NCI-H2227 treated with DMSO at 0.1 percent for 48 hours (cell line): ENCODE results near the gene LRRC42.

Experiments used
- DNase-seq: peaks from one replicate; lab custom pipeline; 2025; lab: John Stamatoyannopoulos, UW

Gene LRRC42

GRCh38 chr1:54004481-54005049, 58.4 kb downstream of the LRRC42 start:
- DNase-seq: no peak

- DNase-seq: no peak
Measured at GRCh38 chr1:54006508-54006907, 60.4 kb downstream of the LRRC42 start.

GRCh38 chr1:54007613-54008012, 61.5 kb downstream of the LRRC42 start:
- no peak for DNase-seq

DNA sequence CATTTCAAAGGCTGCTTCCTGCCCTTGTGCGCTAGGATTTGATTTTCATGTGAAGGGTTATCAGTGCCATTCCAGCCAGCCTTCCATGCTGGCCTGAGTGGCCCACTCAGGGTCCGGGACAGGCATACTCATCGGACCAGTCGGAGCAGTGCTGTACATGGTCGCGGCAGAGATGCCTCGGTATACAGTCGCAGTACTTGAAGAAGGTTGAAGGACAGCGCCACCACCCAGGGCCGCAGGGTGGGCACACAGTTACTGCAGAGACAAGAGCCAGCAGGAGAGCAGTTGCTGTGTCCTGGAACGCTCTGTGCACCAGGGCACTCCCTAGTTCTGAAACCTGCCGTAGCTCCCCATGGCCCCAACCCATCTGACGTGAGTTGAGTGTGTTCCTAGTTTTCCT, 62.7 kb downstream of the LRRC42 start:
- no peak for DNase-seq

DNA sequence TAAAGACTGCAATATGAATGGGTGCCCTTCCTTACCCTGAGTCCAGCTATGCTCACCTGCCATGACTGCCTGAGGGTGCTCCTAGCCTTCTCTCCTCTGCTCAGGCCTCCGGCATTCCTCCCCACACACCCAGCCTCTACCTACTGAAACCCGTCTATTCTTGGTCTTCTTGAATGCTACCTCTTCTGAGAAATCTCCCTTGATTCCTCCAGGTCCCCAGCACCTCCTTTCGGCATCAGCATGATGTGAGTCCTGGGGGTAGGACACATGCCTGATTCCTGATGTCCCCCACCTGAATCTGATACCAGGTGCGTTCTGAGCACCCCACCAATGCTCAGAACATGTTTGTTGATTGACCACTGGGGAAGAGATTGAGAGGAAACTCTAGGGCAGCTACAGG, 63.3 kb downstream of the LRRC42 start:
- DNase-seq: no peak

- DNase-seq: no peak
Measured at GRCh38 chr1:54010415-54011117, 64.4 kb downstream of the LRRC42 start.

GRCh38 chr1:54011316-54012007, 65.3 kb downstream of the LRRC42 start:
- DNase-seq: no peak

GRCh38 chr1:54012008-54012325, 65.8 kb downstream of the LRRC42 start:
- no peak for DNase-seq

- DNase-seq: no peak
Measured at GRCh38 chr1:54012863-54013262, 66.7 kb downstream of the LRRC42 start.

DNA sequence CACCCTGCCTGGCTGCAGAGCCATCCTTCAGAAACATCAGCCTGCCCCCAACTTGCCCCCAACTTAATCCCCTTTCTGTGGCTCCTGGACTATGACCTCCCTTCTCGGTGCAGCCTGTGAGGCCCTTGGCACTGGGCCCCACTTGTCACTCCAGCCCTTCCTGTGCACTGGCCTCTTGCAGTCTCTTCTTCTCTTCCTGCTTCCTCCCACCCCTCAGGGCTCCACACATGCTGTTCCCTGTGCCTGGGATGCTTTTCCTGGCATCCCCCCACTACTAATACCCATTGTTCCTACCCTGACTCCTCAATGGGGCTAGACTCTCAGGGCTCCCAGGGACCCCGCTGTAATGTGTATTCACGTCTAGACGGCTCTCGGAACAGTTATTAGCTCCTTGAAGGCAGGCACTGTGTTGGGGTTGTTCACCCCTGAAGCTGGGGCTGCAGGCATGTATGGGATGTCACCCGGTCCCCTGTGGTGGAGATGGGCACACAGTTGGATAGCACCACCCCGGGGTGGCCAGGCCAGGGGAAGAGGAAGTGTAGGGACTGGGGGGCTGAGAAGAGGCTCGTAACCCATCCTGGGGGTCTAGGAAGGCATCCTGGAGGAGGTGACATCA, 67.4 kb downstream of the LRRC42 start:
- no peak for DNase-seq

- DNase-seq: no peak
Measured at GRCh38 chr1:54014009-54014629, 68.0 kb downstream of the LRRC42 start.

DNA sequence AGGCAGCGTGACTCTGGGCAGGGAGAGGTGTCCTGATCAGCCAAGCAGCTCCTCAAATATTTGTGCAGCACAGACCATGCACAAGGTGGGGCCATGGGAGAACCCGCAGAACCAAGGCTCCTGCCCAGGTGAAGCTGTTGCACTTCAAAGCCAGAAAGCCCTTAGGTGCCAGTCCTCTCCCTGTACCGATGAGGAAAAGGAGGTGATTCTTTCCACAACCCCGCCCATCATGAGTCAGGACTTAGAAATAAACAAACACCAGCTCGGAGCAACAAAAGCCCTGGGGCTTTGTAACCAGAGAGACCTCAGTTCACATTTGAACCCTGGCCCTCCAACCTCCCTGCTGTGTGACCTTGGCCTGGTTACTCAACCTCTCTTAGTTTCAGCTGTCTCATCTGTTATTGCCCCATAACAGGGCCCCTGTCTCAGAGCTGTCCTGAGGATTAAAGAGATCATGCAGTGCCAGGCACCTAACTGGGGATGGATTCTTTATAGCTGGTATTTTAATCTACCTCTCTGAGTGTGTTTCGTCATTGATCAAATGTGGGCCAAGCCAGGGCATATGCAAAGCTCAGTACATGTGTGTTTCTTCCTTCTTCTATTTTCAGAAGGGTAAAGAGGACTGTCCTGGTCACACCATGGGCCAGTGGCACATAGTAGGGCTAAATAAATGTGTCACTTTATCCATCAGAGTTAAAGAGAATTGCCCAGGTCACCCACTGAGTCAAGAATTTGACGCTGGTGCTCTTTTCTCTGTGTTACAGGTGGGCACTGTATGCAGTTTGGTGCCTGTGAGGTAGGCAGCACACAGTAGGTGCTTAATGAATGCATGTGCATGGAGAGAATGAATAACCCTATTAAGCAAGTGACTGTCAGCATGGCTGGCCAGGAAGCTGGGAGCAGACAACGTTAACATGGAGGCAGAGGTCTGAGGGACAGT, 70.5 kb downstream of the LRRC42 start:
- DNase-seq: no peak
